OCI-LY3 (cell line): ENCODE measurements around the gene HOXC13.

Experiments used
- CTCF ChIP-seq: fragments of 200-600, 300-600 bp; sonication (generic); IDR thresholded peaks from 2 replicates; pipeline ENCODE4 v1.5.1; 2014; ENCODE audit warnings: antibody characterized with exemption, low read length, low read depth
- EZH2phosphoT487 ChIP-seq: fragments of 200-600 bp; shearing (Covaris generic); IDR thresholded peaks from 2 replicates; pipeline ENCODE4 v1.6.1; 2018; ENCODE audit warnings: antibody characterized with exemption, mixed run types, low read depth

- TF ChIP-seq CTCF (no peak), EZH2phosphoT487 (no peak)
Measured at GRCh38 chr12:53956914-53957536, 18.4 kb downstream of the HOXC13 start.
